Ovary (tissue), 9 donors: ENCODE measurements around the gene SHMT2. TPM values are rescaled to one million over a fixed set of nuclear protein-coding genes. Genes with fewer than 3 reads are reported as not detected.

Experiments used
- DNase-seq, 5 donors: peaks; one replicate each; pipeline ENCODE4 v3.0.0-alpha.2; 2019 to 2020
- H3K27ac ChIP-seq, 2 donors: fragments of 200-600 bp; one replicate each; pipeline versions ENCODE4 v1.5.1 to v1.8.0; 2019 to 2022
- H3K27me3 ChIP-seq: fragments of 200-600 bp; one replicate; pipeline ENCODE4 v1.8.0; 2022
- H3K36me3 ChIP-seq: fragments of 200-600 bp; sonication (generic); one replicate; pipeline ENCODE4 v1.5.1; 2019
- H3K4me1 ChIP-seq: one replicate; pipeline ENCODE4 v1.8.1; 2013; ENCODE audit warnings: mild to moderate bottlenecking, moderate library complexity; ENCODE audit not compliant: insufficient read depth
- H3K4me3 ChIP-seq: fragments of 200-600 bp; sonication (generic); one replicate; pipeline ENCODE4 v1.5.1; 2017
- H3K9me3 ChIP-seq, 2 donors: fragments of 200-600 bp in 1 of 2; sonication (generic) in 1 of 2; one replicate each; pipeline versions ENCODE4 v1.5.1 to v1.8.1; 2013 to 2019; ENCODE audit warnings: mild to moderate bottlenecking in 1 of 2, moderate library complexity in 1 of 2
- CTCF ChIP-seq, 3 donors: fragments of 450-650 bp in 2 of 3; fragments of 200-600 bp in 1 of 3; IDR thresholded peaks; one replicate each; pipeline versions ENCODE4 v1.5.1 to v1.8.0; 2016 to 2022; ENCODE audit warnings: antibody characterized with exemption in 3 of 3, mild to moderate bottlenecking in 1 of 3
- EP300 ChIP-seq: sonication (generic); formaldehyde crosslinking; IDR thresholded peaks from one replicate; pipeline ENCODE4 v1.6.1; 2017; ENCODE audit warnings: antibody characterized with exemption
- POLR2A ChIP-seq: fragments of 450-650 bp; IDR thresholded peaks from one replicate; pipeline ENCODE4 v1.6.1; 2017; ENCODE audit warnings: antibody characterized with exemption, mild to moderate bottlenecking, moderate library complexity
- WGBS, 3 donors: extraction: QIAGEN DNeasy Blood & Tissue Kit in 1 of 3; methylation state at CpG; one replicate each; pipeline versions ENCODE4 v1.1.5 to v1.1.7; 2013 to 2017; 5-methylcytosine and 5-hydroxymethylcytosine counted together
- intact Hi-C, 4 donors: fragments of 100-400 bp; cut with DNase I; formaldehyde crosslinking; loops; one replicate each; pipeline versions ENCODE4 v1.11.0 to v1.15.1; 2022 to 2023
- polyA plus RNA-seq, 2 donors: library from polyadenylated mRNA; stranded (reverse); fragments of 200-250 nt in 1 of 2; fragments of 350-450 nt in 1 of 2; fragmentation: Illumina TruSeq in 1 of 2; extraction: RNeasy Lipid Tissue Mini Kit (QIAGEN cat#74804) in 1 of 2; gene quantifications; one replicate each; pipeline ENCODE4 v1.2.3, GENCODE V29; 2013 to 2014
- total RNA-seq, 7 donors: library from RNA; depleted of rRNA in 2 of 7; stranded (reverse); fragments of >200 nt in 2 of 7; fragmentation: NEBNext Ultra II Directional in 3 of 7; extraction: Animal tissue kit (Norgen Biotek cat#: 25700) in 3 of 7; gene quantifications; one replicate each; pipeline versions ENCODE4 v1.1.0 to v1.2.4, GENCODE V29; 2016 to 2023
- donor health status: DM: no; HTN: no; CAD: no; lungs with moderate emphysema.
- donor health status: DM: no; HTN: no; CAD: no.
- donor health status: Bipolar disorder and iron deficiency.
- donor health status: DM: yes; HTN: yes; CAD: no.
- donor health status: DM: no; HTN: no; CAD: no.
- donor health status: DM: yes; HTN: yes; CAD: no.

SHMT2 gene
- total and polyA plus RNA-seq, 9 donors: 23.0 to 185 (median 42.0) TPM

DNA sequence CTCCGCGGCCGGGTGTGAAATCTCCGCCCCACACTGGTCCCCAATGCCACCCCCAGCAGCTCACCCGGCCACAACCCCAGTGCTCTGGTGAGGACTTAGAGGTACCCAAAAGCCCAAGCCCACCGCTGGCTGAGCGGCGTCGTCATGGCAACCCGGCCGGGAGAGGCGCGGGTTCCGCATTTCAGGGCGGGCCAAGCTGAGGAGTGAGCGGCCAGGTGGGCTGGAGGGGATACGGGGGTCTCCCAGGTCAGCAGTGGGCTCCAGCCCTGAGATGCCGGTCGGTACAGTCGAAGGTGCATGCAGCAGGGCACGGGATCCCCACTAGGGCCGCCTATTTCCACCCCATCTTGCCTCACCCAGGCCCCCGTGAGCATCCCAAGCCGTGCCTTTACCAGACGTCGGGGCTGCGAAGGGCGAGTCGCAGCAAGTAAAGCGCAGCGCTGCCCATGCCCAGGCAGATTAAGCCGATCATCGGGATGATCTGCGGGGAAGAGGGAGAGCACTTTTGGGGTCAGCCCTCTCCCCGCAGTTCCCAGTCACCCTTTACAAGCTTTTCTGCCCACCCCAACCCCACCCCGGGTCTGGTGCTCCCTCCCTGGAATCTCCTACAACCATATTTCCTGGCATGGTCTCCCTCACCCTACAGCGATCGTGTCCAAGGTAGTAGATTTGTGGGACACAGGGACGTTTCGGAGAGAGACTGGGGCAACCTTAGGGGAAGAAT, 6.9 kb downstream of the SHMT2 start:
- Histone ChIP-seq H3K4me3 (no peak overlapping the region), H3K9me3 (no peaks in the 10 kb centered on the region), H3K27me3 (peaks cover 2% of the 10 kb centered on the region), H3K4me1 (peaks cover 11% of the 10 kb centered on the region), H3K36me3 (no peaks in the 10 kb centered on the region), H3K27ac (no peak overlapping the region)
- no peak for TF ChIP-seq EP300
- no peak for TF ChIP-seq CTCF (IDR thresholded peaks at IDR 0.05)
- no peak for TF ChIP-seq POLR2A
- intact Hi-C loops: no loop called here
- peak in 1 of 5 donors; percentile 19 for DNase-seq
- WGBS, 3 donors: 35 to 42% (median 37%) methylated on average over 39 to 40 of the region's 40 CpGs

DNA sequence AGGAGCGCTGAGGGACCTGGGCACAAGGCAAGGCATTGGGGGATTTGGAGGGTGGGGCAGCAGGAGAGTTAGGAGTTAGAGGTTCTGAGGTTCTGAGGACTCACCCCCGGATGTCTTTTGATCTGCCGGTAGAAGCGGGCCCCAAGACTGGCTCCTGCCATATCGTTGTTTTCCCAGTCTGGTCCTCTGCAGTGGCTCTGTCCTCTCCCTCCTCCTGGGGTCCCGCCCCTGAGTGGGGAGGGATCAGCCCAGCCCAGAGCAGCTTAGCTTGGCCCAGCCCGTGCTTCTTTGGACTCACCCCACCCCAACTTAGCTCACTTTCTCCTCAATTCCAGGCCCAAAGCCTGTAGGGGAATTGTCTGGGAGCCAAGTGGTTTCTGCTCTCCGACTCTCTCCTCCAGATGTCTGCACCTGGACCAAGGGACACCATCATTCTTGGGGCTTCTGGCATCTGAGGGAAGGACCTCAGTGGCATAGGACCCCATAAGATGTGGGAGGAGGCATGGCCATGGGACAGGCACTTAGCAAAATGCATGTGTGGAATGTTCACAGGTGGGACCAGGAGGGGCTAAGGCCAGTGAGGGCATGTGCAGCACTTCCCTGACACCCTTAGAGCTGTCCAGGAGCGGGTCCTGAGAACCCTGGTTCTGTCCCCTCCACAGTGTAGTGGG, 7.5 kb downstream of the SHMT2 start:
- no peaks in the 10 kb centered on the region for H3K36me3 ChIP-seq
- peaks cover 11% of the 10 kb centered on the region for H3K4me1 ChIP-seq
- DNase-seq: peak in 1 of 5 donors; percentile 35
- intact Hi-C loops: no loop called here
- TF ChIP-seq EP300 (no peak), CTCF (IDR thresholded peaks at IDR 0.05) (no peak), POLR2A (no peak)
- H3K4me3 ChIP-seq: no peak overlapping the region
- H3K27ac ChIP-seq: no peak overlapping the region
- H3K27me3 ChIP-seq: peaks cover 2% of the 10 kb centered on the region
- WGBS, 3 donors: 29 to 34% (median 31%) methylated on average over 9 of the region's 9 CpGs
- H3K9me3 ChIP-seq: no peaks in the 10 kb centered on the region

GRCh38 chr12:57237596-57237931, 8.1 kb downstream of the SHMT2 start:
- TF ChIP-seq CTCF (IDR thresholded peaks at IDR 0.05) (no peak), EP300 (no peak), POLR2A (no peak)
- no peak overlapping the region for H3K4me3 ChIP-seq
- H3K9me3 ChIP-seq: no peaks in the 10 kb centered on the region
- no peaks in the 10 kb centered on the region for H3K36me3 ChIP-seq
- no peak overlapping the region for H3K27ac ChIP-seq
- H3K27me3 ChIP-seq: peaks cover 2% of the 10 kb centered on the region
- WGBS, 3 donors: 52 to 63% (median 57%) methylated on average over 5 of the region's 5 CpGs
- intact Hi-C loops: no loop called here
- DNase-seq: no peak
- H3K4me1 ChIP-seq: peaks cover 11% of the 10 kb centered on the region

GRCh38 chr12:57237932-57238853, 8.7 kb downstream of the SHMT2 start:
- peaks cover 2% of the 10 kb centered on the region for H3K27me3 ChIP-seq
- peak overlapping the region; percentile 26 for H3K4me3 ChIP-seq
- peaks cover 16% of the 10 kb centered on the region for H3K4me1 ChIP-seq
- no peaks in the 10 kb centered on the region for H3K36me3 ChIP-seq
- H3K9me3 ChIP-seq: no peaks in the 10 kb centered on the region
- H3K27ac ChIP-seq: no peak overlapping the region
- 5 to 10% (median 7%) methylated on average over 44 to 63 of the region's 63 CpGs for WGBS, 3 donors
- intact Hi-C loops: loop anchor here in 1 of 4 donors (2.0 kb wide), 1 partner anchor 25 kb away; no protein-coding TSS in a partner anchor
- TF ChIP-seq CTCF (IDR thresholded peaks at IDR 0.05) (no peak), POLR2A (no peak), EP300 (no peak)
- DNase-seq: no peak
